Fibroblast of lung (primary cell): ENCODE measurements around the gene CCDC50. TPM values are rescaled to one million over a fixed set of nuclear protein-coding genes. Genes with fewer than 3 reads are reported as not detected.

ENCODE experiments used
- DNase-seq, 2 donors: peaks; one replicate each; pipeline versions ENCODE4 v3.0.0 to v3.0.0-alpha.2; 2010; ENCODE audit warnings: low read depth in 2 of 2
- H2AFZ ChIP-seq: 2 replicates; pipeline ENCODE4 v1.5.1; 2012; ENCODE audit warnings: low read length, control low read depth, inconsistent platforms
- H3K27ac ChIP-seq: 2 replicates; pipeline ENCODE4 v1.5.1; 2011; ENCODE audit warnings: low read length, control low read depth; ENCODE audit not compliant: insufficient read depth
- H3K27me3 ChIP-seq: 2 replicates; pipeline ENCODE4 v1.5.1; 2011; ENCODE audit warnings: mild to moderate bottlenecking, low read length; ENCODE audit not compliant: control insufficient read depth, insufficient read depth
- H3K36me3 ChIP-seq: 2 replicates; pipeline ENCODE4 v1.5.1; 2011; ENCODE audit warnings: low read length; ENCODE audit not compliant: control insufficient read depth, insufficient read depth
- H3K4me1 ChIP-seq: 2 replicates; pipeline ENCODE4 v1.5.1; 2011; ENCODE audit warnings: low read length; ENCODE audit not compliant: control insufficient read depth, insufficient read depth; ENCODE audit errors: extremely low read depth
- H3K4me2 ChIP-seq: 2 replicates; pipeline ENCODE4 v1.5.1; 2011; ENCODE audit warnings: low read length, control low read depth; ENCODE audit not compliant: insufficient read depth; ENCODE audit errors: extremely low read depth
- H3K4me3 ChIP-seq, 4 experiments: fragments of 200-600 bp in 1 of 4; sonication (generic) in 1 of 4; replicated peaks in 1 of 4; 2 replicates each; pipeline ENCODE4 v1.5.1; 2011 to 2016; ENCODE audit warnings: low read length in 4 of 4, low read depth in 3 of 4, mild to moderate bottlenecking in 3 of 4, control low read depth in 2 of 4, inconsistent platforms in 1 of 4, mixed read lengths in 1 of 4; ENCODE audit not compliant: insufficient read depth in 1 of 4; ENCODE audit errors: control extremely low read depth in 1 of 4
- H3K79me2 ChIP-seq: 2 replicates; pipeline ENCODE4 v1.5.1; 2012; ENCODE audit warnings: mild to moderate bottlenecking, low read length, inconsistent platforms; ENCODE audit not compliant: control insufficient read depth, insufficient read depth
- H3K9ac ChIP-seq: 2 replicates; pipeline ENCODE4 v1.5.1; 2011; ENCODE audit warnings: mild to moderate bottlenecking, low read length, control low read depth; ENCODE audit not compliant: insufficient read depth
- H3K9me3 ChIP-seq: 2 replicates; pipeline ENCODE4 v1.5.1; 2012; ENCODE audit warnings: low read depth, low read length; ENCODE audit not compliant: control insufficient read depth, insufficient read depth
- H4K20me1 ChIP-seq: 2 replicates; pipeline ENCODE4 v1.5.1; 2011; ENCODE audit warnings: low read length; ENCODE audit not compliant: control insufficient read depth, insufficient read depth; ENCODE audit errors: extremely low read depth
- EZH2 ChIP-seq: IDR thresholded peaks from 2 replicates; pipeline ENCODE4 v1.5.1; 2012; ENCODE audit warnings: low read length, control low read depth, mild to moderate bottlenecking; ENCODE audit errors: missing control alignments
- polyA plus RNA-seq, 2 donors: library from polyadenylated mRNA; depleted of rRNA in 1 of 2; stranded (reverse) in 1 of 2; unstranded in 1 of 2; fragments of >200 nt; gene quantifications; 2 replicates each; pipeline ENCODE4 v1.2.1, GENCODE V29; 2011 to 2012; ENCODE audit warnings: missing spikeins in 1 of 2
- total RNA-seq: library from RNA; depleted of rRNA; stranded (reverse); fragments of >200 nt; gene quantifications from 2 replicates; pipeline ENCODE4 v1.2.1, GENCODE V29; 2014
- TF ChIP-seq, protein P1 (sequence below), 2 donors: IDR thresholded peaks in 1 of 2; conservative IDR thresholded peaks in 1 of 2; 1 replicate in 1 of 2; 2 replicates in 1 of 2; pipeline ENCODE4 v1.5.1; 2011 to 2012; ENCODE audit warnings: low read length in 2 of 2, control low read depth in 1 of 2, inconsistent platforms in 1 of 2, low read depth in 1 of 2, mild to moderate bottlenecking in 1 of 2

The CCDC50 gene
- total and polyA plus RNA-seq, 2 donors (not counting 1 experiment from before 2014, with no cell fraction given): 109 to 114 TPM

DNA sequence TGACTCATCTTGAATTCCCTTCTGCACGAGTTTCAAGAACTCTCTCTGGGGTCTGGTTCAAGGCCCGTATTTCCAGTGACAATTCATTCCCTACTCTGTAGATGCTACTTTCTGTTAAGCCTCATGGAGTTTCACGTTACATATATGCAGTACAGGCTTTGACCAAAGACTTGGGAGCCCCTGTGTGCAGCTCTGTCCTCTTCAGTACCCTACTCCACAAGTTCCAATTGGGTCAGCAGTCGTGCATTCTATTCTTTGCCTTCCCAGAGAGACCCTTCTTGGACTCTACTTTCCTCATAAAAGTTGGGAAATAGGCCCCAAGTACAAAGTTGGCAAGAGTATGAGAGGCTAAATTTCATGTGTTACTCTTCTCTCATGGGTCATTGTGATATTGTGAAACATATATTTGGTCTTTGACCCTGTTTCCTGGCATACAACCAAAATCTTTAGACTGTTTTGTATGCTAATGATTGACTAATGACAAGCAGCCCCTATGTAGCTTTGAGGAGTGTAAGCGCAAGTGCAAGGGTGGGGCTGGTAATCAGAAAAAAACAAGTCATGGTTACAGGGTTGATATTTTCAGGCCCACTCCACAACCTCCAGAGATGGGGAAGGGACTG is 15.0 kb upstream of the CCDC50 start:
- H4K20me1 ChIP-seq: no peaks in the 10 kb centered on the region
- no peak overlapping the region for H3K4me2 ChIP-seq
- H3K79me2 ChIP-seq: no peaks in the 10 kb centered on the region
- H3K36me3 ChIP-seq: no peaks in the 10 kb centered on the region
- H3K4me1 ChIP-seq: no peaks in the 10 kb centered on the region
- no peak for TF ChIP-seq EZH2
- TF ChIP-seq, protein P1, sequence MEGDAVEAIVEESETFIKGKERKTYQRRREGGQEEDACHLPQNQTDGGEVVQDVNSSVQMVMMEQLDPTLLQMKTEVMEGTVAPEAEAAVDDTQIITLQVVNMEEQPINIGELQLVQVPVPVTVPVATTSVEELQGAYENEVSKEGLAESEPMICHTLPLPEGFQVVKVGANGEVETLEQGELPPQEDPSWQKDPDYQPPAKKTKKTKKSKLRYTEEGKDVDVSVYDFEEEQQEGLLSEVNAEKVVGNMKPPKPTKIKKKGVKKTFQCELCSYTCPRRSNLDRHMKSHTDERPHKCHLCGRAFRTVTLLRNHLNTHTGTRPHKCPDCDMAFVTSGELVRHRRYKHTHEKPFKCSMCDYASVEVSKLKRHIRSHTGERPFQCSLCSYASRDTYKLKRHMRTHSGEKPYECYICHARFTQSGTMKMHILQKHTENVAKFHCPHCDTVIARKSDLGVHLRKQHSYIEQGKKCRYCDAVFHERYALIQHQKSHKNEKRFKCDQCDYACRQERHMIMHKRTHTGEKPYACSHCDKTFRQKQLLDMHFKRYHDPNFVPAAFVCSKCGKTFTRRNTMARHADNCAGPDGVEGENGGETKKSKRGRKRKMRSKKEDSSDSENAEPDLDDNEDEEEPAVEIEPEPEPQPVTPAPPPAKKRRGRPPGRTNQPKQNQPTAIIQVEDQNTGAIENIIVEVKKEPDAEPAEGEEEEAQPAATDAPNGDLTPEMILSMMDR (conservative IDR thresholded peaks at IDR 0.05 in 1 of 2, IDR thresholded peaks at IDR 0.05 in 1 of 2; ENCODE audit: low read depth in 1 of 2, low read length in 2 of 2): no peak
- no peak overlapping the region for H3K9ac ChIP-seq
- H3K27ac ChIP-seq: no peak overlapping the region
- no peaks in the 10 kb centered on the region for H3K9me3 ChIP-seq
- no peak for DNase-seq
- H2AFZ ChIP-seq: no peak overlapping the region
- H3K27me3 ChIP-seq: no peaks in the 10 kb centered on the region
- H3K4me3 ChIP-seq: no peak overlapping the region

DNA sequence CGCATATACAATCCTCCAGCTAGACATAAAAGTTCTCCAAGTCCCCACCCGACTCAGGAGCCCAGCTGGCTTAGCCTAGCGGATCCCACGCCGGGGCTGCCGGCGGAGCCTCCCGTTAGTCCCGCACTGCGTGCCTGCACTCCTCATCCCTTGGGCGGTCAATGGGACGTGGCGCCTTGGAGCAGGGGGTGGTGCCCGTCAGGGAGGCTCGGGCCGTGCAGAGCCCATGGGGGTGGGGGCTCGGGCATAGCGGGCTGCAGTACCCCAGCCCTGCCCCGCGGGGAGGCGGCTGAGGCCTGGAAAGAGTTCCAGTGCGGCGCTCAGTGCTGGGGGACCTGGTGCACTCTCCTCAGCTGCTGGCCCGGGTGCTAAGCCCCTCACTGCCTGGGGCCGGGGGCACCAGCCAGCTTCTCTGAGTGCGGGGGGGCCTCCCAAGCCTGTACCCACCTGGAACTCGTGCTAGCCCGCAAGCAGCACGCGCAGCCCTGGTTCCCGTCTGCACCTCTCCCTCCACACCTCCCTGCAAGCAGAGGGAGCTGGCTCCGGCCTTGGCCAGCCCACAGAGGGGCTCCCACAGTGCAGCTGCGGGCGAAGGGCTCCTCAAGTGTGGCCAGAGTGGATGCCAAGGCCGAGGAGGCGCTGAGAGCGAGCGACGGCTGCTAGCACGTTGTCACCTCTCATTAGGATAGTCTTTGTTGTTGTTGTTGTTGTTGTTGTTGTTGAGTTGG is 12.2 kb upstream of the CCDC50 start:
- no peak overlapping the region for H3K9ac ChIP-seq
- no peak overlapping the region for H2AFZ ChIP-seq

DNA sequence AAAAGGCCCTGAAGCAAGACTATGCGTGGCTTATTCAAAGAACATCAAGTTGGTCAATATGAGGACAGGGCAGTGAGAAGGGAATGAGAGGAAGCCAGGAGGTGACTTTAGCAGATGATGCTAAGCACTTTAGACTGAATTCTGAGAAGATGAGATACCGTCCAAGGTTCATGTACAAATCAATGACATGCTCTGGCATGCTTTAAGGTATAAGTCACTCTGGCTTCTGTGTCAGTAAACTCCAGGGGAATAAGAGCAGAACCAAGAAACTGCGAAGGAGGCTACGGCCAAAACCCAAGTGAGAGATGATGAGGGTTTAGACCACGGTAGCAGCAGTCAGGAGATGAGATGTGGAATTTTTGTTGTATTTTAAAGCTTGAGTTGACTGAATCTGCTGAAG is 8.9 kb upstream of the CCDC50 start:
- DNase-seq: no peak
- TF ChIP-seq, protein P1 (conservative IDR thresholded peaks at IDR 0.05 in 1 of 2, IDR thresholded peaks at IDR 0.05 in 1 of 2; ENCODE audit: low read depth in 1 of 2, low read length in 2 of 2): no peak
- no peak for TF ChIP-seq EZH2
- no peaks in the 10 kb centered on the region for H3K27me3 ChIP-seq
- H4K20me1 ChIP-seq: no peaks in the 10 kb centered on the region
- H3K79me2 ChIP-seq: no peaks in the 10 kb centered on the region
- no peak overlapping the region for H3K4me2 ChIP-seq
- no peak overlapping the region for H3K9ac ChIP-seq
- no peak overlapping the region for H2AFZ ChIP-seq
- no peak overlapping the region for H3K27ac ChIP-seq
- H3K36me3 ChIP-seq: no peaks in the 10 kb centered on the region
- H3K4me3 ChIP-seq: no peak overlapping the region
- no peaks in the 10 kb centered on the region for H3K4me1 ChIP-seq
- no peaks in the 10 kb centered on the region for H3K9me3 ChIP-seq

More for the DNA sequence above, 12.2 kb upstream of the CCDC50 start:
- Histone ChIP-seq H4K20me1 (no peaks in the 10 kb centered on the region), H3K27me3 (no peaks in the 10 kb centered on the region), H3K36me3 (no peaks in the 10 kb centered on the region), H3K79me2 (no peaks in the 10 kb centered on the region), H3K4me2 (no peak overlapping the region), H3K4me1 (no peaks in the 10 kb centered on the region), H3K27ac (no peak overlapping the region), H3K4me3 (no peak overlapping the region), H3K9me3 (no peaks in the 10 kb centered on the region)
- TF ChIP-seq, protein P1 (conservative IDR thresholded peaks at IDR 0.05 in 1 of 2, IDR thresholded peaks at IDR 0.05 in 1 of 2; ENCODE audit: low read depth in 1 of 2, low read length in 2 of 2): no peak
- no peak for TF ChIP-seq EZH2
- DNase-seq: no peak
